EL (cell line): ENCODE measurements around the gene WNT7A.

Source experiments
- DNase-seq: peaks from one replicate; pipeline ENCODE4 v3.0.0-alpha.2; 2016

The WNT7A gene

GRCh38 chr3:13767896-13768295 is 112.0 kb downstream of the WNT7A start:
- no peak for DNase-seq

GRCh38 chr3:13767030-13767429 is 112.8 kb downstream of the WNT7A start:
- DNase-seq, result no peak
